Transverse colon (tissue), 3 donors: ENCODE measurements around the gene PFKFB1.

ENCODE experiments used
- CTCF ChIP-seq, 5 experiments: fragments of 200-600 bp in 3 of 5; fragments of 450-650 bp in 2 of 5; sonication (generic) in 3 of 5; IDR thresholded peaks; 1 replicate in 2 of 5; 2 replicates in 3 of 5; pipeline ENCODE4 v1.5.1; 2016 to 2017; ENCODE audit warnings: antibody characterized with exemption in 5 of 5, inconsistent platforms in 3 of 5, mild to moderate bottlenecking in 2 of 5, moderate library complexity in 1 of 5
- EP300 ChIP-seq: sonication (generic); formaldehyde crosslinking; IDR thresholded peaks from one replicate; pipeline ENCODE4 v1.6.1; 2017; ENCODE audit warnings: antibody characterized with exemption, low read depth
- POLR2A ChIP-seq: fragments of 450-650 bp; IDR thresholded peaks from one replicate; pipeline ENCODE4 v1.6.1; 2016; ENCODE audit warnings: antibody characterized with exemption, mild to moderate bottlenecking, moderate library complexity

- TF ChIP-seq CTCF (IDR thresholded peaks at IDR 0.05) (no peak), POLR2A (no peak), EP300 (no peak)
These were observed 47.5 kb upstream of the PFKFB1 start for GRCh38 chrX:55041514-55041913.
